ENCODE results near the gene HDLBP. TPM values are rescaled to one million over a fixed set of nuclear protein-coding genes. Genes with fewer than 3 reads are reported as not detected.

Gene HDLBP
- total RNA-seq, 1 donor = 1,418 TPM

GRCh38 chr2:241187101-241187917, 128.2 kb downstream of the HDLBP start:
- peak; percentile 85 for DNase-seq (ENCODE audit: insufficient read length, low spot score, missing footprints)
- no peaks in the 10 kb centered on the region for H3K36me3 ChIP-seq (ENCODE audit: insufficient read depth, low read length)
- no peaks in the 10 kb centered on the region for H3K9me3 ChIP-seq (ENCODE audit: low read depth, low read length)
- no peak overlapping the region for H3K4me3 ChIP-seq (ENCODE audit: insufficient read depth, low read length)
- H3K27me3 ChIP-seq (ENCODE audit: insufficient read depth, low read length) = peaks cover 4% of the 10 kb centered on the region
- TF ChIP-seq CTCF (IDR thresholded peaks at IDR 0.05; ENCODE audit: extremely low read depth, low read depth, low read length) = no peak
- no peaks in the 10 kb centered on the region for H3K4me1 ChIP-seq (ENCODE audit: insufficient read depth, low read length)
- H2AFZ ChIP-seq (ENCODE audit: low read length) = no peak overlapping the region
- H3K4me2 ChIP-seq (ENCODE audit: insufficient read depth, low read length) = no peak overlapping the region
- H3K27ac ChIP-seq (ENCODE audit: low read depth, low read length) = no peak overlapping the region
- no peaks in the 10 kb centered on the region for H3K79me2 ChIP-seq (ENCODE audit: insufficient read depth, low read length)
- no peaks in the 10 kb centered on the region for H4K20me1 ChIP-seq (ENCODE audit: insufficient read depth, low read length)

- peak; percentile 38 for DNase-seq (ENCODE audit: insufficient read length, low spot score, missing footprints)
- no peak overlapping the region for H3K4me2 ChIP-seq (ENCODE audit: insufficient read depth, low read length)
- peaks cover 4% of the 10 kb centered on the region for H3K27me3 ChIP-seq (ENCODE audit: insufficient read depth, low read length)
- H3K4me3 ChIP-seq (ENCODE audit: insufficient read depth, low read length) = no peak overlapping the region
- no peak overlapping the region for H3K27ac ChIP-seq (ENCODE audit: low read depth, low read length)
- H3K79me2 ChIP-seq (ENCODE audit: insufficient read depth, low read length) = no peaks in the 10 kb centered on the region
- TF ChIP-seq CTCF (IDR thresholded peaks at IDR 0.05; ENCODE audit: extremely low read depth, low read depth, low read length) = no peak
- H3K36me3 ChIP-seq (ENCODE audit: insufficient read depth, low read length) = no peaks in the 10 kb centered on the region
- H2AFZ ChIP-seq (ENCODE audit: low read length) = no peak overlapping the region
- H4K20me1 ChIP-seq (ENCODE audit: insufficient read depth, low read length) = no peaks in the 10 kb centered on the region
- no peaks in the 10 kb centered on the region for H3K9me3 ChIP-seq (ENCODE audit: low read depth, low read length)
- H3K4me1 ChIP-seq (ENCODE audit: insufficient read depth, low read length) = no peaks in the 10 kb centered on the region
Observed at GRCh38 chr2:241185961-241186360, 129.5 kb downstream of the HDLBP start.

GRCh38 chr2:241184901-241185300, 130.6 kb downstream of the HDLBP start:
- Histone ChIP-seq H3K4me1 (ENCODE audit: insufficient read depth, low read length) (no peaks in the 10 kb centered on the region), H4K20me1 (ENCODE audit: insufficient read depth, low read length) (no peaks in the 10 kb centered on the region), H2AFZ (ENCODE audit: low read length) (no peak overlapping the region), H3K27me3 (ENCODE audit: insufficient read depth, low read length) (peaks cover 4% of the 10 kb centered on the region), H3K36me3 (ENCODE audit: insufficient read depth, low read length) (no peaks in the 10 kb centered on the region), H3K4me3 (ENCODE audit: insufficient read depth, low read length) (no peak overlapping the region), H3K9me3 (ENCODE audit: low read depth, low read length) (no peaks in the 10 kb centered on the region), H3K27ac (ENCODE audit: low read depth, low read length) (no peak overlapping the region), H3K79me2 (ENCODE audit: insufficient read depth, low read length) (no peaks in the 10 kb centered on the region), H3K4me2 (ENCODE audit: insufficient read depth, low read length) (no peak overlapping the region)
- no peak for TF ChIP-seq CTCF (IDR thresholded peaks at IDR 0.05; ENCODE audit: extremely low read depth, low read depth, low read length)
- peak; percentile 75 for DNase-seq (ENCODE audit: insufficient read length, low spot score, missing footprints)

- no peak for TF ChIP-seq CTCF (IDR thresholded peaks at IDR 0.05; ENCODE audit: extremely low read depth, low read depth, low read length)
- no peak overlapping the region for H3K27ac ChIP-seq (ENCODE audit: low read depth, low read length)
- H3K4me3 ChIP-seq (ENCODE audit: insufficient read depth, low read length) = no peak overlapping the region
- peak; percentile 15 for DNase-seq (ENCODE audit: insufficient read length, low spot score, missing footprints)
- H3K4me1 ChIP-seq (ENCODE audit: insufficient read depth, low read length) = no peaks in the 10 kb centered on the region
- H3K79me2 ChIP-seq (ENCODE audit: insufficient read depth, low read length) = no peaks in the 10 kb centered on the region
- peaks cover under 1% of the 10 kb centered on the region for H3K27me3 ChIP-seq (ENCODE audit: insufficient read depth, low read length)
- no peaks in the 10 kb centered on the region for H4K20me1 ChIP-seq (ENCODE audit: insufficient read depth, low read length)
- no peak overlapping the region for H2AFZ ChIP-seq (ENCODE audit: low read length)
- no peaks in the 10 kb centered on the region for H3K9me3 ChIP-seq (ENCODE audit: low read depth, low read length)
- H3K36me3 ChIP-seq (ENCODE audit: insufficient read depth, low read length) = peaks cover 9% of the 10 kb centered on the region
- H3K4me2 ChIP-seq (ENCODE audit: insufficient read depth, low read length) = no peak overlapping the region
Observed at GRCh38 chr2:241183221-241183620, 132.3 kb downstream of the HDLBP start.

All from osteoblast (primary cell).